Stomach (tissue), 9 donors: ENCODE results near the gene POLR3E. TPM values are rescaled to one million over a fixed set of nuclear protein-coding genes. Genes with fewer than 3 reads are reported as not detected.

Experiments
- DNase-seq, 2 donors: peaks; one replicate each; pipeline versions ENCODE4 v3.0.0 to v3.0.0-alpha.2; 2013 to 2019
- H3K27ac ChIP-seq, 5 donors: fragments of 200-600 bp in 4 of 5; sonication (generic) in 4 of 5; one replicate each; pipeline ENCODE4 v1.5.1; 2013 to 2019; ENCODE audit warnings: mild to moderate bottlenecking in 1 of 5, moderate library complexity in 1 of 5
- H3K27me3 ChIP-seq, 3 donors: fragments of 200-600 bp; sonication (generic); one replicate each; pipeline ENCODE4 v1.5.1; 2017 to 2019; ENCODE audit warnings: mixed run types in 1 of 3
- H3K36me3 ChIP-seq, 4 donors: fragments of 200-600 bp; sonication (generic); 1 replicate in 3 of 4; 2 replicates in 1 of 4; pipeline ENCODE4 v1.5.1; 2016 to 2019
- H3K4me1 ChIP-seq, 4 donors: fragments of 200-600 bp; sonication (generic); one replicate each; pipeline ENCODE4 v1.5.1; 2016 to 2019
- H3K4me3 ChIP-seq, 4 donors: fragments of 200-600 bp; sonication (generic) in 3 of 4; one replicate each; pipeline ENCODE4 v1.5.1; 2016 to 2019; ENCODE audit warnings: mild to moderate bottlenecking in 1 of 4
- H3K9me3 ChIP-seq, 4 donors: fragments of 200-600 bp; sonication (generic); one replicate each; pipeline ENCODE4 v1.5.1; 2016 to 2019
- EP300 ChIP-seq: sonication (generic); formaldehyde crosslinking; IDR thresholded peaks from one replicate; pipeline ENCODE4 v1.6.1; 2017; ENCODE audit warnings: antibody characterized with exemption
- POLR2A ChIP-seq, 4 donors: fragments of 450-650 bp; IDR thresholded peaks; one replicate each; pipeline ENCODE4 v1.6.1; 2016; ENCODE audit warnings: antibody characterized with exemption in 4 of 4, control low read depth in 2 of 4, mild to moderate bottlenecking in 1 of 4, moderate library complexity in 1 of 4
- POLR2AphosphoS5 ChIP-seq, 3 donors: sonication (generic); formaldehyde crosslinking; IDR thresholded peaks; one replicate each; pipeline ENCODE4 v1.6.1; 2016; ENCODE audit warnings: antibody characterized with exemption in 3 of 3
- WGBS, 5 donors: extraction: QIAGEN DNeasy Blood & Tissue Kit in 3 of 5; methylation state at CpG; one replicate each; pipeline versions ENCODE4 v1.1.5 to v1.1.7; 2013 to 2018; 5-methylcytosine and 5-hydroxymethylcytosine counted together
- intact Hi-C: fragments of 100-400 bp; cut with DNase I; formaldehyde crosslinking; loops from one replicate; pipeline ENCODE4 v1.15.1; 2023; ENCODE audit warnings: low total_unique reads
- polyA plus RNA-seq, 3 donors: library from polyadenylated mRNA; stranded (reverse); fragments of 200-250 nt; gene quantifications; one replicate each; pipeline ENCODE4 v1.2.3, GENCODE V29; 2013
- total RNA-seq, 5 donors: library from RNA; depleted of rRNA; stranded (reverse); fragments of >200 nt; gene quantifications; one replicate each; pipeline versions ENCODE4 v1.1.0 to v1.2.3, GENCODE V29; 2014 to 2016
- TF ChIP-seq, protein P1 (sequence below), 7 experiments: fragments of 450-650 bp in 4 of 7; fragments of 200-600 bp in 3 of 7; sonication (generic) in 3 of 7; IDR thresholded peaks; one replicate each; pipeline ENCODE4 v1.5.1; 2016 to 2019; ENCODE audit warnings: antibody characterized with exemption in 7 of 7, control low read depth in 2 of 7, mild to moderate bottlenecking in 1 of 7
- donor health status: healthy with polysubstance abuse.
- donor health status: Bipolar disorder and iron deficiency.
- donor health status: healthy.

The POLR3E gene
- total and polyA plus RNA-seq, 8 donors, result 13.1 to 99.1 (median 51.9) TPM

DNA sequence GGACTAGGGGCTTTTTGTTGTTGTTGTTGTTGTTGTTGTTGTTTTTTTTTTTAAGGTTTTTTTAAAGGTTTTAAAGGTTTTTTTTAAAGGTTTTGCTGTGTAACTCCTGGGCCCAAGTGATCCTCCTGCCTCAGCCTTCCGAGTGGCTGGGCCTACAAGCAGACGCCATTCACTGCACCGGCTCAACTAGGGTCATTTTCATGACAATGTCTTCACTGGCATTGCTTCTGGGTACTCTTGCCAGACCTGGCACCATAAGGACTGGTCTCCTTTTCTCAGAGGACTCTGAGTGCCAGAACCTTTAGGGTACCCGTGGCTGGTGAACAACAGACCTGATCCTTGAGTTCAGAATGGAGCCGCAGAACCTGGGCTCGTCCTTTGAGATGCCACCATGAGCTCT is 20.4 kb downstream of the POLR3E start:
- H3K4me1 ChIP-seq, result peaks cover 0 to 12% (median 5%) of the 10 kb centered on the region in 4 donors
- DNase-seq, result no peak
- TF ChIP-seq EP300 (no peak), POLR2A (IDR thresholded peaks at IDR 0.05) (no peak), POLR2AphosphoS5 (IDR thresholded peaks at IDR 0.05) (no peak)
- TF ChIP-seq, protein P1, sequence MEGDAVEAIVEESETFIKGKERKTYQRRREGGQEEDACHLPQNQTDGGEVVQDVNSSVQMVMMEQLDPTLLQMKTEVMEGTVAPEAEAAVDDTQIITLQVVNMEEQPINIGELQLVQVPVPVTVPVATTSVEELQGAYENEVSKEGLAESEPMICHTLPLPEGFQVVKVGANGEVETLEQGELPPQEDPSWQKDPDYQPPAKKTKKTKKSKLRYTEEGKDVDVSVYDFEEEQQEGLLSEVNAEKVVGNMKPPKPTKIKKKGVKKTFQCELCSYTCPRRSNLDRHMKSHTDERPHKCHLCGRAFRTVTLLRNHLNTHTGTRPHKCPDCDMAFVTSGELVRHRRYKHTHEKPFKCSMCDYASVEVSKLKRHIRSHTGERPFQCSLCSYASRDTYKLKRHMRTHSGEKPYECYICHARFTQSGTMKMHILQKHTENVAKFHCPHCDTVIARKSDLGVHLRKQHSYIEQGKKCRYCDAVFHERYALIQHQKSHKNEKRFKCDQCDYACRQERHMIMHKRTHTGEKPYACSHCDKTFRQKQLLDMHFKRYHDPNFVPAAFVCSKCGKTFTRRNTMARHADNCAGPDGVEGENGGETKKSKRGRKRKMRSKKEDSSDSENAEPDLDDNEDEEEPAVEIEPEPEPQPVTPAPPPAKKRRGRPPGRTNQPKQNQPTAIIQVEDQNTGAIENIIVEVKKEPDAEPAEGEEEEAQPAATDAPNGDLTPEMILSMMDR (IDR thresholded peaks at IDR 0.05), result no peak
- no peaks in the 10 kb centered on the region for H3K27me3 ChIP-seq
- 88 to 94% (median 93%) methylated on average over 6 of the region's 6 CpGs for WGBS, 5 donors
- intact Hi-C loops, result no loop called here
- peaks cover 63 to 100% (median 99%) of the 10 kb centered on the region in 4 donors for H3K36me3 ChIP-seq
- no peak overlapping the region for H3K27ac ChIP-seq
- no peak overlapping the region for H3K4me3 ChIP-seq
- H3K9me3 ChIP-seq, result no peaks in the 10 kb centered on the region

DNA sequence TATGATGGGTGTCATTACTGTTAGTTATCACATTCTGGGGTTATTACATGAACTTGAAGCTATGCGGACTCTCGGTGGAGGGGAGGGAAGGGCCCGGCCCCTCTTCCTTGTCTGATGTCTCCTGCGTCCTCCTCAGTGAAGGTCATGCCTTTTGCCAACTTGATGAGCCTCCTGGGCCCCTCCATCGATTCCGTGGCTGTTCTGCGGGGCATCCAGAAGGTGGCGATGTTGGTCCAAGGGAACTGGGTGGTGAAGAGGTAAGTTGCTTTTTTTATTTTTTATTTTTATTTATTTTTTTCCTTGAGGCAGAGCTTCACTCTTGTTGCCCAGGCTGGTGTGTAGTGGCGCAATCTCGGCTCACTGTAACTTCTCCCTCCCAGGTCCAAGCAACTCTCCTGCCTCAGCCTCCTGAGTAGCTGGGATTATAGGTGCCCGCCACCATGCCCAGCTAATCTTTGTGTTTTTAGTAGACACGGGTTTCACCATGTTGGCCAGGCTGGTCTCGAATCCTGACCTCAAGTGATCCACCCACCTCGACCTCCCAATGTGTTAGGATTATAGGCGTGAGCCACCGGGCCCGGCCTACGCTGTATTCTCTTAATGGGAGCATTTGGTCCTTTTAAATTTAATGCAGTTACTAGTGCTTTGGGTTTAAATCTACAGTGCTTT is 21.6 kb downstream of the POLR3E start:
- intact Hi-C loops, result no loop called here
- H3K27ac ChIP-seq, result no peak overlapping the region
- no peaks in the 10 kb centered on the region for H3K9me3 ChIP-seq
- WGBS, 5 donors, result 72 to 82% (median 78%) methylated on average over 18 of the region's 18 CpGs
- peaks cover 0 to 12% (median 5%) of the 10 kb centered on the region in 4 donors for H3K4me1 ChIP-seq
- peaks cover 55 to 100% (median 99%) of the 10 kb centered on the region in 4 donors for H3K36me3 ChIP-seq
- H3K27me3 ChIP-seq, result no peaks in the 10 kb centered on the region
- peak; percentile 39 to 43 for DNase-seq
- H3K4me3 ChIP-seq, result no peak overlapping the region
- TF ChIP-seq POLR2AphosphoS5 (IDR thresholded peaks at IDR 0.05) (no peak), POLR2A (IDR thresholded peaks at IDR 0.05) (no peak), EP300 (no peak)
- TF ChIP-seq, protein P1 (IDR thresholded peaks at IDR 0.05), result peak in 4 of 7 experiments; percentile 34 to 55 (median 42)

DNA sequence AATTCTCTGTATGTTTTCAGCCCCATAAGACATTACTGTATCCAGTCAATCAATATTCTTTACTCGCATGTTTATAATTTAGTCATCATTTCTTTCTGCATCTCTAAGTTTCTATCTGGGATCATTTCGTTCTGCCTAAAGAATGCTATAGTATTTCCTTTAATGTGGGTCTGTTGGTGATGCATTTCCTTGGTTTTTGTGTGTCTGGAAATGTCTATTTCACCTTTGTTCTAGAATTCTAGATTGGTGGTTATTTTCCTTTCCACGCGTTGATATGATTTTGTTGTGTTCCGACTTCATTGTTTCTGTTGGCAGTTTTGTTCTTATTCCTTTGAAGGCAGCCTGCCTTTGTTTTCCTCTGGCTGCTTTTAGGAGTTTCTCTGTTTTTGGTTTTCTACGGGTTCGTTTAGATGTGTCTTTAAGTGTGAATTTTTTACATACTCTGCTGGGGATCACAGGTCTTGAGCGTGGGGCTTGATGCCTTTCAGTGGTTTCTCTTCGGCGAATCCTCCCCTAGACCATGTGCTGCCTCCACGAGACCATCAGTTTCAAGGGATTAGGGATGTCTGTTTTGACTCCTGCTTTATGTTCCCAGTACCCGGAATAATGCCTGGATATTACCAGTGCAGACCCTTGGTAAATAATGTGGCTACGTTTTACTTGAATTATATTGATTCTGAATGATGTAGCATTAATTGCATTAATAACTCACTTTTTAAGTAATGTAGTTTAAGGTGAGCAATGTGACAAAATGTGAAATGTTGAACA is 23.5 kb downstream of the POLR3E start:
- Histone ChIP-seq H3K27me3 (no peaks in the 10 kb centered on the region), H3K9me3 (no peaks in the 10 kb centered on the region), H3K27ac (no peak overlapping the region), H3K4me1 (peaks cover 0 to 12% (median 5%) of the 10 kb centered on the region in 4 donors), H3K4me3 (no peak overlapping the region), H3K36me3 (peaks cover 64 to 100% (median 99%) of the 10 kb centered on the region in 4 donors)
- 75 to 82% (median 78%) methylated on average over 13 of the region's 13 CpGs for WGBS, 5 donors
- intact Hi-C loops, result no loop called here
- TF ChIP-seq, protein P1 (IDR thresholded peaks at IDR 0.05), result no peak
- TF ChIP-seq EP300 (no peak), POLR2AphosphoS5 (IDR thresholded peaks at IDR 0.05) (no peak), POLR2A (IDR thresholded peaks at IDR 0.05) (no peak)
- DNase-seq, result no peak

- Histone ChIP-seq H3K27me3 (no peaks in the 10 kb centered on the region), H3K27ac (no peak overlapping the region), H3K4me1 (peaks cover 0 to 12% (median 5%) of the 10 kb centered on the region in 4 donors), H3K36me3 (peaks cover 65 to 100% (median 99%) of the 10 kb centered on the region in 4 donors), H3K9me3 (no peaks in the 10 kb centered on the region), H3K4me3 (no peak overlapping the region)
- peak; percentile 80 to 92 for DNase-seq
- 37 to 51% (median 48%) methylated on average over 15 to 16 of the region's 16 CpGs for WGBS, 5 donors
- intact Hi-C loops, result no loop called here
- TF ChIP-seq POLR2AphosphoS5 (IDR thresholded peaks at IDR 0.05) (peak in 1 of 3 donors; percentile 68), EP300 (no peak)
- TF ChIP-seq, protein P1 (IDR thresholded peaks at IDR 0.05), result peak in 5 of 7 experiments; percentile 74 to 95 (median 83)
Measured at GRCh38 chr16:22321340-22322001, 24.3 kb downstream of the POLR3E start.
